Osteocyte (in vitro differentiated cells): ENCODE results near the gene C2CD2L. TPM values are rescaled to one million over a fixed set of nuclear protein-coding genes. Genes with fewer than 3 reads are reported as not detected.
A peak's percentile ranks its signal among the peaks of the same experiment; 100 is the strongest.

Source experiments
- DNase-seq: peaks from one replicate; pipeline ENCODE4 v3.0.0; 2021; ENCODE audit warnings: mixed read lengths; ENCODE audit not compliant: unreplicated experiment; ENCODE audit errors: extremely low spot score
- H3K27ac Mint-ChIP-seq: one replicate; pipeline ENCODE4 v1.8.0; 2021; ENCODE audit warnings: mild to moderate bottlenecking, mixed read lengths; ENCODE audit not compliant: unreplicated experiment
- H3K27me3 Mint-ChIP-seq: one replicate; pipeline ENCODE4 v1.8.0; 2021; ENCODE audit warnings: mixed read lengths; ENCODE audit not compliant: unreplicated experiment
- H3K36me3 Mint-ChIP-seq: one replicate; pipeline ENCODE4 v1.8.0; 2021; ENCODE audit warnings: mixed read lengths; ENCODE audit not compliant: unreplicated experiment
- H3K4me1 Mint-ChIP-seq: one replicate; pipeline ENCODE4 v1.8.0; 2021; ENCODE audit warnings: mixed read lengths; ENCODE audit not compliant: unreplicated experiment
- H3K4me3 Mint-ChIP-seq: one replicate; pipeline ENCODE4 v1.8.0; 2021; ENCODE audit warnings: mild to moderate bottlenecking, moderate library complexity, mixed read lengths; ENCODE audit not compliant: unreplicated experiment
- H3K9me3 Mint-ChIP-seq: one replicate; pipeline ENCODE4 v1.8.0; 2021; ENCODE audit warnings: mixed read lengths; ENCODE audit not compliant: unreplicated experiment
- total RNA-seq: library from RNA; stranded (reverse); gene quantifications from 2 replicates; pipeline ENCODE4 v1.2.1, GENCODE V29; 2021
- TF ChIP-seq, protein P1 (sequence below): fragments of 200-600 bp; sonication (generic); IDR thresholded peaks from 2 replicates; pipeline ENCODE4 v1.5.0; 2021; ENCODE audit warnings: antibody characterized with exemption, mild to moderate bottlenecking, moderate library complexity

Gene C2CD2L
- total RNA-seq, 1 donor from 2014 or later, result 11.7 TPM

DNA sequence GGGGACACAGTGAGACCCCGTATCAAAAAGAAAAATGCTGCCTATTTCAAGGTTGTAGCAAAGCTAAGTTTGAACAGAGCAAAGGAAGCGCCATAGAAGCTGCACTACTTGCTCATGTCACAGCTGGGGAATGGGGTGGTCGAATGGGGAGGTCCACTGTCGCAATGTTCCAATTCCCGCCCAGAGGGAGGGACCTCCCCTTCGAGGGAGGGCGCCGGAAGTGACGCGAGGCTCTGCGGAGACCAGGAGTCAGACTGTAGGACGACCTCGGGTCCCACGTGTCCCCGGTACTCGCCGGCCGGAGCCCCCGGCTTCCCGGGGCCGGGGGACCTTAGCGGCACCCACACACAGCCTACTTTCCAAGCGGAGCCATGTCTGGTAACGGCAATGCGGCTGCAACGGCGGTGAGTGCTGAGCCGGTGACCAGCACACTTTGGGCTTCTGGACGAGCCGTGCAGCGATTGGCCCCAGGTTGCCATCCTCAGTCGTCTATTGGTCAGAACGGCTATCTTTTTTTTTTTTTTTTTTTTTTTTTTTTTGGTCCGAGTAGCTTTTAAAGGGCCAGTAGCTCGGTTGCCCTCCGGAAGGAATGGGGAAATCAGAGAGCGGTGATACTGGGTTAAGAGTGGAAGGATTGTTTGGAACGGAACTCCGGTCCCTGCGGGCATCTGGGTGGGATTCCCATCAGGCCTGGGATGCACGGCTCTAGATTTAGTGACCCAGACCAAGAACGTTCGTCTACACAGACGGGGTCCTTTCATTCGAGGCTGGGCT lies 22.3 kb upstream of the C2CD2L start, which contains the start of gene HMBS:
Gene HMBS, plus strand, starts transcription at position 219 of the 774 bp plus-strand sequence. Its CDS starts 153 bp downstream, at position 372.
- peaks cover 20% of the 10 kb centered on the region for H3K36me3 Mint-ChIP-seq
- peak within 1 kb of the TSS; percentile 96 for H3K27ac Mint-ChIP-seq
- H3K4me1 Mint-ChIP-seq, result peaks cover 14% of the 10 kb centered on the region
- TF ChIP-seq, protein P1, sequence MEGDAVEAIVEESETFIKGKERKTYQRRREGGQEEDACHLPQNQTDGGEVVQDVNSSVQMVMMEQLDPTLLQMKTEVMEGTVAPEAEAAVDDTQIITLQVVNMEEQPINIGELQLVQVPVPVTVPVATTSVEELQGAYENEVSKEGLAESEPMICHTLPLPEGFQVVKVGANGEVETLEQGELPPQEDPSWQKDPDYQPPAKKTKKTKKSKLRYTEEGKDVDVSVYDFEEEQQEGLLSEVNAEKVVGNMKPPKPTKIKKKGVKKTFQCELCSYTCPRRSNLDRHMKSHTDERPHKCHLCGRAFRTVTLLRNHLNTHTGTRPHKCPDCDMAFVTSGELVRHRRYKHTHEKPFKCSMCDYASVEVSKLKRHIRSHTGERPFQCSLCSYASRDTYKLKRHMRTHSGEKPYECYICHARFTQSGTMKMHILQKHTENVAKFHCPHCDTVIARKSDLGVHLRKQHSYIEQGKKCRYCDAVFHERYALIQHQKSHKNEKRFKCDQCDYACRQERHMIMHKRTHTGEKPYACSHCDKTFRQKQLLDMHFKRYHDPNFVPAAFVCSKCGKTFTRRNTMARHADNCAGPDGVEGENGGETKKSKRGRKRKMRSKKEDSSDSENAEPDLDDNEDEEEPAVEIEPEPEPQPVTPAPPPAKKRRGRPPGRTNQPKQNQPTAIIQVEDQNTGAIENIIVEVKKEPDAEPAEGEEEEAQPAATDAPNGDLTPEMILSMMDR, result no peak
- no peaks in the 10 kb centered on the region for H3K9me3 Mint-ChIP-seq
- peak; percentile 95 for DNase-seq
- peak within 1 kb of the TSS; percentile 92 for H3K4me3 Mint-ChIP-seq
- no peaks in the 10 kb centered on the region for H3K27me3 Mint-ChIP-seq

DNA sequence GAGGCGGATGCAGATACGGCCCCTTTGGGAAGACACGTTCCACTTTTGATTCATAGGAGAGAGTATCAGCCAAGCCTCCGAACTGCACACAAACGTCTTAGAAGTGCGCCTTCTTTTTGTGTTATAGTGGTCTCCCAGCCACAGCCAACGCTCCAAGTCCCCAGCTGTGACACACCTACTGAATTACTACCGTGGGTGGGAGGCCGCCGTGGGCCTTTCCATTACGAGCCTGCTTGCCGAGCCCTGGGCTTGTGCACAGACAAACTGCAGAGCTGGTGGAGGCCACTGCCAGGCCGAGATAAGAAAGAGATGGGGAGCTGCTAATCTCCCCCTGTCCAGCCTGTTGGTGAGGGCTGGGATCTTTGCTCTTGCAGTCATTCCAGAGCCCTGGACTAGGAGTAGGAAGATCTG lies 21.7 kb upstream of the C2CD2L start:
- Mint-ChIP-seq H3K9me3 (no peaks in the 10 kb centered on the region), H3K36me3 (peaks cover 16% of the 10 kb centered on the region), H3K4me3 (peak overlapping the region; percentile 92), H3K27me3 (no peaks in the 10 kb centered on the region), H3K4me1 (peaks cover 14% of the 10 kb centered on the region), H3K27ac (peak overlapping the region; percentile 96)
- no peak for DNase-seq
- TF ChIP-seq, protein P1, result no peak

DNA sequence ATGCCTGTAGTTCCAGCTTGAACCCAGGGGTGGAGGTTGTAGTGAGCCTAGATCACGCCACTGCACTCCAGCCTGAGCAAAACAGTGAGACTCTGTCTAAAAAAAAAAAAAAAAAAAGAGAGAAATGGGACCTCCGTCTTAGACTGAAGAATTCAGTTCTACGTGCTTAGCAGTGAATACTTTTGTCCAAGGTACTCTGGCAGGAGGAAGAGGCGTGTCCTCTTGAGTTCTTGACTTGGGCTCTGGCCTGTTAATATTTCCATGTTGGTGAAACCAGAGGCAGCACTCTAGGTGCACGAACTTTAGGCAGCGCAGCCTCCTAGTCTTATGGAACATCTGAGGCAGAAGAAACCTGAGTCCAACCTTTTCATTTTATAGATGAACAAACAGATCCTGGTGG lies 20.0 kb upstream of the C2CD2L start:
- no peak for DNase-seq
- Mint-ChIP-seq H3K4me1 (peaks cover 20% of the 10 kb centered on the region), H3K36me3 (peaks cover 4% of the 10 kb centered on the region), H3K27ac (no peak overlapping the region), H3K9me3 (no peaks in the 10 kb centered on the region), H3K27me3 (no peaks in the 10 kb centered on the region), H3K4me3 (peak overlapping the region; percentile 26)
- TF ChIP-seq, protein P1, result no peak

DNA sequence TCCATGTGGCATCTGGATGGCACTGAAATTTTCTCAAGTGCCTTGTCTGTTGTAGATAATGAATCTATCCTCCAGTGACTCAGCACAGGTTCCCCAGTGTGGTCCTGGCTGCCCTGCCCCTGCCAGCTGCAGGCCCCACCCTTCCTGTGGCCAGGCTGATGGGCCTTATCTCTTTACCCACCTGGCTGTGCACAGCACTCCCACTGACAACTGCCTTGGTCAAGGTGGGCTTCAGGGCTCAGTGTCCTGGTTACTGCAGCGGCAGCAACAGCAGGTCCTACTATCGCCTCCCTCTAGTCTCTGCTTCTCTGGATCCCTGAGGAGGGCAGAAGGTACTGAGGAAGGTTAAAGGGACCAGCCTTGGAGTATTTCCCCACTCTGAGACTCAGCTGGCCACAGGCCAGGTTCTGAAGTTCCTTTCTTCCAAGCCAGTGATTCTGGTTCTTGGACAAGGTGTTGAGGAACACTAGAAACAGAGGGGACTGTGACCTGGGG lies 19.4 kb upstream of the C2CD2L start:
- no peak for DNase-seq
- no peak overlapping the region for H3K4me3 Mint-ChIP-seq

DNA sequence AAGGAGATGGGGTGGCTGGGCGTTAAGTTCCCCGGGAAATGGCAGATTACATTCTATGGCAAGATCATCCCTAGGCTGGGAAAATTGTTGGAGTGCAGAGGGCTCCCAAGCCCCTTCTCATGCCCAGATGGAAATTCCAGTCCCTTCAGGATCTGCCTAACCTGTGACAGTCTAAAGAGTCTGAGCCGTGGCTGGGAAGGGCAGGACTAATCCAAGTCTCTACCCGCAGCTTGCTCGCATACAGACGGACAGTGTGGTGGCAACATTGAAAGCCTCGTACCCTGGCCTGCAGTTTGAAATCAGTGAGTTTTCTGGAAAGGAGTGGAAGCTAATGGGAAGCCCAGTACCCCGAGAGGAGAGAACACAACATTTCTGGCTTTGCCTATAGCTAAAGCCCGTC lies 18.7 kb upstream of the C2CD2L start:
- no peak for DNase-seq
- H3K27me3 Mint-ChIP-seq, result no peaks in the 10 kb centered on the region
- no peaks in the 10 kb centered on the region for H3K9me3 Mint-ChIP-seq
- TF ChIP-seq, protein P1, result no peak
- H3K36me3 Mint-ChIP-seq, result no peaks in the 10 kb centered on the region
- H3K4me1 Mint-ChIP-seq, result peaks cover 32% of the 10 kb centered on the region
- no peak overlapping the region for H3K4me3 Mint-ChIP-seq
- peak overlapping the region; percentile 4 for H3K27ac Mint-ChIP-seq

More for the DNA sequence above, 19.4 kb upstream of the C2CD2L start:
- Mint-ChIP-seq H3K27me3 (no peaks in the 10 kb centered on the region), H3K27ac (no peak overlapping the region), H3K4me1 (peaks cover 27% of the 10 kb centered on the region), H3K9me3 (no peaks in the 10 kb centered on the region), H3K36me3 (no peaks in the 10 kb centered on the region)
- TF ChIP-seq, protein P1, result no peak
